ENCODE measurements around the gene B3GALT5. TPM values are rescaled to one million over a fixed set of nuclear protein-coding genes. Genes with fewer than 3 reads are reported as not detected.

Gene B3GALT5
- total RNA-seq: 0.10 TPM in 1 of 2 replicates, not detected in the other

GRCh38 chr21:39612233-39613040 lies at the start of gene B3GALT5:
Gene B3GALT5, plus strand, starts transcription at chr21:39612940. Its CDS starts 47,620 bp downstream, at chr21:39660560.

Other genes with a start within 250 kb of the B3GALT5 start
- 1.2 and 2.2 TPM in 2 replicates for gene LCA5L, start 167.2 kb upstream of the B3GALT5 start, total RNA-seq
- gene SH3BGR, start 161.0 kb upstream of the B3GALT5 start, total RNA-seq: 5.3 and 6.0 TPM in 2 replicates
- gene IGSF5, start 132.2 kb downstream of the B3GALT5 start, total RNA-seq: not detected in 2 replicates

Measured in smooth muscle cell of the pulmonary artery (primary cell).